Measurements from ENCODE around the gene TNFRSF8.

DNA sequence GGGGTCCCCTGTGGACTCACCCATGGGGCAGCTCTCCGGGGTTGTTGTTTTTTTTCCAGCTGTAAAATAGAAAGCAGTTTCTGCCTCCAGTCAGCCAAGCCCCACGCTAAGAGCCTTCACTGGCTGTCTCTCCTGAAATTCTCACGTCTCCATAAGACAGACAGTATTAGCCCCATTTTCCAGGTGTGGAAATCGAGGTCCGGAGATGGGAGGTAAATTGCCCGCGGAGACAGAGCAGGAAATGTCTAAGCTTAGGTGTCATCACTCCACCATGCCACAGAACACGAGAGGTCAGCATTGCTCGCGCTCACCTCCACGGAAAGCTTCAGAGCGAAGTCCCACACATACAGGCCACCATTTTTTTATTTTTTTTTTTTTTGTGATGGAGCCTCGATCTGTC, 44.6 kb downstream of the TNFRSF8 start:
- TF ChIP-seq, protein P1, sequence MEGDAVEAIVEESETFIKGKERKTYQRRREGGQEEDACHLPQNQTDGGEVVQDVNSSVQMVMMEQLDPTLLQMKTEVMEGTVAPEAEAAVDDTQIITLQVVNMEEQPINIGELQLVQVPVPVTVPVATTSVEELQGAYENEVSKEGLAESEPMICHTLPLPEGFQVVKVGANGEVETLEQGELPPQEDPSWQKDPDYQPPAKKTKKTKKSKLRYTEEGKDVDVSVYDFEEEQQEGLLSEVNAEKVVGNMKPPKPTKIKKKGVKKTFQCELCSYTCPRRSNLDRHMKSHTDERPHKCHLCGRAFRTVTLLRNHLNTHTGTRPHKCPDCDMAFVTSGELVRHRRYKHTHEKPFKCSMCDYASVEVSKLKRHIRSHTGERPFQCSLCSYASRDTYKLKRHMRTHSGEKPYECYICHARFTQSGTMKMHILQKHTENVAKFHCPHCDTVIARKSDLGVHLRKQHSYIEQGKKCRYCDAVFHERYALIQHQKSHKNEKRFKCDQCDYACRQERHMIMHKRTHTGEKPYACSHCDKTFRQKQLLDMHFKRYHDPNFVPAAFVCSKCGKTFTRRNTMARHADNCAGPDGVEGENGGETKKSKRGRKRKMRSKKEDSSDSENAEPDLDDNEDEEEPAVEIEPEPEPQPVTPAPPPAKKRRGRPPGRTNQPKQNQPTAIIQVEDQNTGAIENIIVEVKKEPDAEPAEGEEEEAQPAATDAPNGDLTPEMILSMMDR (IDR thresholded peaks at IDR 0.05 in 4 of 5, conservative IDR thresholded peaks at IDR 0.05 in 1 of 5): no peak
- TF ChIP-seq POLR2A (IDR thresholded peaks at IDR 0.05): no peak
